GM18519 (cell line): ENCODE results near the gene ASB13.
"Not testable (repeated sequence)": the region's sequence is repeated elsewhere in the genome, so short reads cannot be mapped to it uniquely, and the experiment has no call there.

Experiments
- ATAC-seq: cut with Tn5 transposase; IDR thresholded peaks from one replicate; pipeline ENCODE4 v1.9.1; 2021; ENCODE audit warnings: mild to moderate bottlenecking, moderate library complexity; ENCODE audit not compliant: unreplicated experiment, low FRiP score

Gene ASB13

DNA sequence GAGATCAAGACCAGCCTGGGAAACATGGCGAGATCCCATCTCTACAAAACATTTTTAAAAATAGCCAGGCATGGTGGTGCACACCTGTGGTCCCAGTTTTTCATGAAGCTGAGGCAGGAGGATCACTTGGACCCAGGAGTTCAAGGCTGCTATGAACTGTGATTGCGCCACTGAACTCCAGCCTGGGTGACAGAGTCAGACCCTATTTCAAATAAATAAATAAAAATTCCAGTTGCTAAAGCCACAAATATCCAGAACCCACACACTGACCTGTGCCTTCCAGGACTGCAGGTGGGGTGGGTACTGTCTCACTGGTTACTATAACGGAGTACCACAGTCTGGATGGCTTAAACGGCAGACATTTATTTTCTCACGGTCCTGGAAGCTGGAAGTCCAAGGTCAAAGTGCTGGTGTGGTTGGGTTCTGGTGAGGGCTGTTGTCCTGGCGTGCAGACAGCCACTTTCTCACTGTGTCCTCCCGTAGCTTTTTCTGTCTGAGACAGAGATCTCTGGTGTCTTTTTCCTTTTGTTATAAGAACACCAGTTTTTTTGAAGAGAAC is 38.8 kb downstream of the ASB13 start:
- no peak for ATAC-seq

DNA sequence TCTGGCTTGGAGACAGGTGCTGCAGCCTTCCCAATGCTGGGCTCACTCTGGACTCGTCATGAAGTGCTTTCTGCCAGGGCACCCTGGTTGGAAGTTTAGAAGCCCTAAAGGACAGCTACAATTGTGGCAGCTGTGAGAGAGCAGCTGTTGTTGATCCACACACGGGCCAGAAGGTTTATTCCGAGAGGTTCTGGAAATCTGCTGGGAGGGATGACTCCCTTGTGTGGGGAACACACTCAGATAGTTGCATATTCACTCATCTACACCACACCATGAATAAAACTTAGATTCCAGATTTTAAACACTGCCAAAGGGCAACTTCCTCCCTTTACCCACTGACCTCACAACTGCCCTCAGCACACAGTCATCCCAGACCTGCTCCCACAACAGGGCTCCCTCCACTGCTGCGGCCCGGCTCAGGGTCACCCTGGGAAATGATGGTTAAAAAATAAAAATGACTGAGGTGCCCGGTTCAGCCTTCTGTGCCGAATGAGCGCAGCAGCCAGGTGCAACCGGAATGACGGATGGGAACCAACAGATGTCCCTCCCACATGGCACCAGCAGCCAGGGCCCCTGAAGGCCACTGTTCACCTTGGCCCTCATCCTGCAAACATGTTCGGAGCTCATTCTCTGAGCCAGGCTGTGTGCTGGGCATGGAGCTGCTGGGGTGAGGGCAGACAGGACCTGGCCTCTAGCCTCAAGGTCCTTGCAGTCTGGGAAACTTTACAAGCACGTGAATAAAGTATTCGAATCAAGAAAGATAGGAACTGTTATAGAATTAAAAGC is 40.2 kb downstream of the ASB13 start:
- no peak for ATAC-seq

DNA sequence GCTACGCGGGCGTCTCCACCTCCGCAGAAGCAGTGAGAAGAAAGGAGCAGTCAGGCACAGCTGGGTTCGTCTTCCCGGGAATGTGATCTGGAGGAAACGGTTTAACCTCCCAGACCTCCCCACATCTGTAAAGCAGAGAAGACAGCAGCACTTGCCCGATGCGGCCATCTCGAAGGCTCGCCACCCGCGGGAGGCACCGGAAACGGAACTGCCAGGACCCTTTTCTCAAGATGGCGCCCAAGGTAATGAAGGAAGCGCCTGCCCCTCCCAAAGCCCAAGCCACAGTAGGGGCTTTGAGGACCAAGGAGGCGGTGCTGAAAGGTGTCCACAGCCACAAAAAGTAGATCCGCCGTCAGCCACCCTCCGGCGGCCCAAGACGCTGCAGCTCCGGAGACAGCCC is 41.7 kb downstream of the ASB13 start:
- ATAC-seq = no peak

DNA sequence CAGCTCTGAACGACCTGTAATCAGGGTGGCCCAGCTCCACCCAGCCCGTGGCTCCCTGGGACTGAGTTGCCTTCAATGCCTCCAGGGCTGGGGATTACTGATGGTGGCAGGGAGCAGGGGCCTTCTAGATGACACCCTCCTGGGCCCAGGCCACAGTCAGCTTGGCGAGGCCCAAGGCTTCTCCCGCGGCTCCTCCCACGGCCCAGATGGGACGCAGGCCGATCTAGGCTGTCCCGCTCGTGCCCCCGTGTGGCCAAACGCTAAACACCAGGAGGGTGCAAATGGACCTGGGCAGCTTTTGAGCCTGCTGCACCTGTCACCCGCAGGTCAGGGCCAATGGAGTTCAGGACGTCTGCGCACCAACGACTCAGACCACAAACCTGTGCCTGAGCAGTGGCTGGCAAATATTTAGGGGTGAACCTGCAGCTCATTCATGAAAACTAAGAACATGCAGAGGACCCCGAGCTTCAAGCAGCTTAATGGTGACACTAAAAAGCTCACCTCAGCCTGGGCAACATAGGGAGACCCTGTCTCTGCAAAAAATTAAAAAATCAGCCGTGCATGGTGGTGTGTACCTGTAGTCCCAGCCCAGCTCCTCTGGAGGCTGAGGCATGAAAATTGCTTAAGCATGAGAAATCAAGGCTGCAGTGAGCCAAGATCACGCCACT is 43.2 kb downstream of the ASB13 start:
- ATAC-seq = peak; percentile 72

DNA sequence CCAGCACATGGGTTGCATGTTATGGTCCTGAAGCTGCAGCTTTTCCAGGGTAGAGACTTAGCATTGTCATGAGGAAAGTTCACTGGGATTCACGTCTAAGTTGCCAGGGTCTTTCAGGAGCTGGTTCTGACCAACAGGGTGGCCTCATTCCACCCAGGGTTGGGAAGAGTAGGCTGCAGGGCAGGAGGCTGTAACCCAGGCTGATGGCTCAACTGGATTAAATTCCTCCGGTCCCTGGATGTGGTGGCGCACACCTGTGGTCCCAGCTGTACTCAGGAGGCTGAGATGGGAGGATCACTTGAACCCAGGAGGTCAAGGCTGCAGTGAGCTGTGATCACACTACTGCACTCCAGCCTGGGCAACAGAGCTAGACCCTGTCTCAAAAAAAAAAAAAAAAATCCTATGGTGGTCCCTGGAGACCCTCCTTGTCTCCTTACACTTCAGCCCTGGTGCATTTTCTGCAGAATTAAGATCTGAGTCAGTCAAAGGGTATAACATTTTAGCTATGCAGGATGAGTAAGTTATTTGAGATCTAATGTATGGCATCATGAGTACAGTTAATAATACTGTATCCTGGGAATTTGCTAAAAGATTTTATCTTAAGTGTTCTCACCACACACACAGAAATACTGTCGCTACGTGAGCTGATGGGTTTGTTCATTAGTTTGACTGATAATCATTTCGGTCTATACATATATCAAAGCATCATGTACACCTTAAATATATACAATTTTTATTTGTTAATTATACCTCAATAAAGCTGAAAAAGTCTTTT is 44.0 kb downstream of the ASB13 start:
- ATAC-seq = no peak

DNA sequence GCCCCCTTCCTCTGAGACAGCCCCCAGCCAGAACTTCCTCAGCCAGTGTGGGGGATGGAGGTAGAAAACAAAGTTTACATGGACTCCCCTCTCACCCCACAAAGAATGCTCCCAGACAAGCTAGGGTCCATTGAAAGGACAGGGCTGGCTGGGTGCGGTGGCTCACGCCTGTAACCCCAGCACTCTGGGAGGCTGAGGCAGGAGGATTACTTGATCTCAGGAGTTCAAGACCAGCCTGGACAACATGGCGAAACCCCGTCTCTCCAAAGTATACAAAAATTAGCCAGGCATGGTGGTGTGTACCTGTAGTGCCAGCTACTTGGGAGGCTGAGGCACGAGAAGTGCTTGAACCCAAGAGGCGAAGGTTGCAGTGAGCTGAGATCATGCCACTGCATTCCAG is 45.0 kb downstream of the ASB13 start:
- not testable (repeated sequence) for ATAC-seq

DNA sequence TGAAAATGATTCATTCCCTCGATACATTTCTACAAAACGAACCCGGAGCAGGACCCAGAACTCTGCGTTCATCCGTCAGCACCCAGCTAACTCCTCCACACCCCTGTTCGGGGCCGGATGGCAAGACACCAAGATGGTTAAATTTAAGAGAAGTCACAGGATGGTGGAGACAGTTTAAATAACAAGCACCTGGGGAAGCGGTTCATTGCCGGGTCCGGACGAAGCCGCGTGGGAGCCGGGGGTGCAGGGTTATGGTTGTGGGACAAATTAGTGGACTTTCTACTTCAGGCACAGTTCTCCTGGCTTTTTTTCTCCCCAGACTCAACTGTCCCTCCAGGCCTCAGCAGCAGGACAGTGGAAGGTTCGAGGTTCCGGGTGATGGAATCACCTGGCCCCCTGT is 45.4 kb downstream of the ASB13 start:
- no peak for ATAC-seq

DNA sequence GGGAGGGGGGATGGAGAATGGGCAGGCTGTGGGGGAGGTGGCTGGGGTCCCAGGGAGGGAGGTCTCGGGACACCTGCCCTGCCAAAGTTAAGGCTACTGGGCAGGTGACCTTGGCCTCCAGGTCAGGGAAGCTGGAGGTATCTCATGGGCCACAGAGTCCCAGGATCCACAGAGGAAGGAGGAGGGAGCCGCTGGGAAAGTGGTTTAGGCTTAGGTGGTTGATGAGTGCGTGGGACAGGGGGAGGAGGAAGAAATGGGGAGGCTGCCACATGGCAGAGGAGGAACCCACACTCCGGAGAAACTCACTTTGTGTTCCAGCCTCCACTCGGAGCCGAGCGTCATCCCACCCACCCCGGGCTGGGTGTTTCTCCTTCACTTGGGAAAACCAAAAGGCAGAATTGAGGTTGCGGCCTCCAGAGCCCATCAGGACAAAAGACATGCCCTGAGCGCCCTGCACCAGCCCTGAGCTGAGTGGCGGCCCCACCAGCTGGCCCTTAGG is 46.1 kb downstream of the ASB13 start:
- ATAC-seq = no peak

DNA sequence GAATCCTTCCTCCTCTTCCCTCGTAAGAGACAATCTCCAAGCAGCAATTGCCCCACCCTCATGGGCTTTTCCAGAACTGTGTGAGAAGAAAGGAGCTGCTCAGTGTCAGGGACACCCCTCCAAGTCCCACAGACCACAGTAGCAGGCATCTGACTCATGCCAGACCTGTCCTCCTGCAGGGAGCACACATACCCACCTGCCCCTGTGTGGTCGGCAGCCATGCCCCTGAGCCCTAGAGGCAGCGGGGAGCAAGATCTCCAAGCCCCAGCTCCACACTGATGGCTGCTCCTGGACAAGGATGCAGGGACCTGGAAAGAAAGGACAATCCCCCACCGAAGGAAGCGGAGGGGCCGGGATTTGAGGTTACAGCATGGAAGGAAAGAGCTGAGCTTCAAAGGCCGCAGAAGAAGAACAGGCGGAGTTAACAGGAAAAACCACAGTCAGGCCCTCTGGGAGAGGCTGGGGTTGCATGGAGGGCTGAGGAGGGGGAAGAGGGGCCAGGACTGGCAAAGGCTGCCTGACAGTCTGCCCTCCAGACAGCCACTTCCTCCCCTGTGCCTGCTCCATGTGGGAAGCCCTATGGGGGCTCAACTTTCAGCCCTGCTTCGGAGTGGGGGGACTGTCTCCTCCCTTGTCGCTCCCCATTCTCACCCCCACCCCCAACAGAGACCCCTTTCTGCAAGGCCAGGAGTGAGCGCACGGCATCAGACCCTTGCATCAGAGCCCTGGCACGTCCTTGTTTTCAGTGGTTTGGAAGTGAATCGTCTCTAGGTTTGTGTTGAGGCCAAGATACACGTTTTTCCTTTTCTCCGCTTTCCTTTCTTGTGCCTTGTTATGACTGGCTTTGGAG is 46.8 kb downstream of the ASB13 start:
- no peak for ATAC-seq

DNA sequence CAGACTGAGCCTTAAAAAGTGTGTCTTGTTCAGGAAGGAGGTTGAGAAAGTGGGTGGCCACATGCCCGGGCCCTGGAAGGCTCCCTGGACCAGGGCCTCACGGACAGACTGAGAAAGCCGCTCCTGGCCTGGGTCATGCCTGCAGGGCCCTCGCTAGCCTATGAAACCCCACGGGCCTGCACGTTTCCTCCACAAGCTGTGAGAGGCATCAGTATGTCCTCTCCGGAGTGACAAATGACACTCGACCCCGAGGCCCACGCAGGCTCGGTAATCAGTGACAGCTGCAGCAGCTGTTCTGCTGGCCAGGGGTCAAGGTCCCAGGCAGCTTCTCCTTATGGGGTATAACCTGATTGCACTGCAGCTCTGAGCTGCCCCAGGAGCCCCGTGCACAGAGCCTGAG is 47.6 kb downstream of the ASB13 start:
- ATAC-seq = no peak

DNA sequence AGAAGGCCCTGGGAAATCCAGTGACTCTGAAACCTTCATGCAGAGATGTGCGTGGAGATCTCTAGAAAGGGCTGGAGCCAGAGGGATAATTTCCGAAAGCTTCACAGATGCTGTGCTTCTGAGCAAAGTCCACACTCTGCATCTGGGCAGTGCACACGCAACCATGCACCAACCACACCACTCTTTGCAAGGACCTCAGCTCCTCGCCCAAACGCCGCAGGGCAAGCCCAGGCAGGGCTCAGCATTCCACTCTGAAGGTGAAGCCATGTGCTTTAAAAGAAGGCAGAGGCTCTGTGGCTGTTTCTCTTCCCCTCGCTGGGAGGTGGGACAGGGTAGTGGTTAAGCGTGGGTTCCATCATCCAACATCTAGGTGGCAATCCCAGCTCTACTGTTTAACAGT is 48.4 kb downstream of the ASB13 start:
- ATAC-seq = no peak

DNA sequence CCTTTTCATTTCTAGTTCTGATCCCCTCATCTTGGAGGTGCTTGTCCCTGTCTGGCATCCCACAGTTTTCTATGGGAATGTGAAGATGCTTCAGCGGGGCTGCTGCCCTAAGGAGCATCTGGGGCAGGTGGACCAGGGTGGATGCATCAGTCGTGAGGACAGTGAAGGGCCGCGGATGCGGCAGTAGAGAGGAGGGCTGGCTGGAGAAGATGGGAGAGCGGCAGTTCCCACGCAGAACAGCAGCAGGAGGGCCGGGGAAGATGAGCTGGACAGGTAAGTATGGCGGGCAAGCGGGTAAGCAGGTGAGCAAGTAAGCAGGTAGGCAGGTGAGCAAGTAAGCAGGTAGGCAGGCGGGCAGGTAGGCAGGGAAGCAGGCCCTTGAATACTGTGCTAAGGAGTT is 48.9 kb downstream of the ASB13 start:
- ATAC-seq = no peak

DNA sequence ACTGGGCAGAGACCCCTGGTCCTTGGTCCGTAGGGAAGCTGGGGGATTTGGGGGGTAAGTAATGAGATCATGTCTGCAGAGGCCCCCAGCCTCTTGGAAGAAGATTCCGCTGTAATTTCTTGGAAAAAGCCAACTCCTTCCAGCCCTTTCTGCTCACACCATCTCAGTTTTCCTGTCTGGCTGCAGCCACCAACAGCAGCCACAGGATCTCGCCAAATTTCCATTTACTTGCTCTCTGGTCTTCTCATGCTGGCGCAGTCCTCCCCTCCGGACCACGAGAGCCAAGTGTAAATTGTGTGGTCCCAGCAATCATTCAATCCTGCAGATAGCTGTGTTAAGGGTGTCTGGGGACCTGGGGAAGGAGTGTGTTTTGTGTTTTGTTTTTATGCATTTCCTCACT is 49.6 kb downstream of the ASB13 start:
- ATAC-seq = no peak

DNA sequence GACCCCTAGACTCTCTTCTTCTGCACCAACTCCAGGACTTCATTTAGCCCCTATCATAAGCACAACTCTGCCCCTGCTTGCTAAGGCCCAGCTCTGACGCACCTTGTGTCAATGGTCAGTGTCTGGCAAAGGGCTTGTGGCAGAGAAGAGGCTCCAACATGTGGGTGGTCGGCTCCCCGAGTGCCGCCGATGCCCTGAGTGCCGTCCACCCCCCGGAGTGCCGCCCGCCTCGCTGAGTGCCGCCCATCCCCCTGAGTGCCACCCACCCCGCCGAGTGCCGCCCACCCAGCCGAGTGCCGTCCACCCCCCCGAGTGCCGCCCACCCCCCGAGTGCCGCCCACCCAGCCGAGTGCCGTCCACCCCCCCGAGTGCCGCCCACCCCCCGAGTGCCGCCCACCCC is 50.3 kb downstream of the ASB13 start:
- ATAC-seq = no peak

DNA sequence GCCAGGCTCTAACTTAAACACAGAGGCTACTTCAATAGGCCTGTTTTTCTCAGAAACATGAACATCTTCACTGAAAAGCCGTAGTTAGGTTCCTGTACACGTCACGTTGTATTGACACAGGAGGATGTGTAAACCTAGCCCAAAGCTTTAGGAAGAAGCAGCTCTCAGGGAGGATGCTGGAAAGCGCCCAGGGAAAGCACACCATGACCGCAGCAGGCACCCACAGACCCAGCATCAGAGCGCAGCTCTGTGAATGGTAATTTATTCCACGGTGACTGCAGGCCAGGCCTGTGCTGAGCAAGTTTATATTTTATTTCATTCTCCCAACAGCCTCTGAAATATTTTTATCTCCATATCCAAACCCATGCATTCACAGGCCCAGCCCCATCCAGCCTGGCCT is 51.1 kb downstream of the ASB13 start:
- no peak for ATAC-seq

DNA sequence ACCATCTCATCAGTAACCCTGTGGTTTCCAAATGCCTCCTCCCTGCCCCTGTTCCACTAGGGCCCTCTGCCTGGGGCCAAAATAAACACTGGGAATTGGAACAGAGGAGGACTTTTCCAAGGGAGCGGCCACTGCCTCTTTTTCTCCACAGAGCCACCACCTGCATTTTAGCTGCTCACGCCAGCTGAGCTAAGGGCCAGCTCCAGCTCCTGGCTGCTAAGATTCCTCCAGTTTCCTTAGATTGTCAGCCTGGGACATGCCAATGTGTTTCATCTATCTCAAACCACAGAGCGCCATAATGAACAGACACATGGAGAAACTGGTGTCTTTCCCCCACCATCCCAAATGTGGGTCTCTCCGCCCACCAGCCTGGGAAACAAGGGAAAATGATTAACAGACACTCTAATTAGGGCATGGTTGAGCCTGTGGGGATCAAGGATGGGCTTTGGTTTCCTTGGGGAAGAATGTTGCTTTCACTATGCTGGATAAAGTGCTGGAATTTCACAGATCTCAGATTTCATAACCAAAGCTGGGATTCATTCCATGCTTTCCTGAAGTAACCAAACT is 52.2 kb downstream of the ASB13 start:
- ATAC-seq = no peak

DNA sequence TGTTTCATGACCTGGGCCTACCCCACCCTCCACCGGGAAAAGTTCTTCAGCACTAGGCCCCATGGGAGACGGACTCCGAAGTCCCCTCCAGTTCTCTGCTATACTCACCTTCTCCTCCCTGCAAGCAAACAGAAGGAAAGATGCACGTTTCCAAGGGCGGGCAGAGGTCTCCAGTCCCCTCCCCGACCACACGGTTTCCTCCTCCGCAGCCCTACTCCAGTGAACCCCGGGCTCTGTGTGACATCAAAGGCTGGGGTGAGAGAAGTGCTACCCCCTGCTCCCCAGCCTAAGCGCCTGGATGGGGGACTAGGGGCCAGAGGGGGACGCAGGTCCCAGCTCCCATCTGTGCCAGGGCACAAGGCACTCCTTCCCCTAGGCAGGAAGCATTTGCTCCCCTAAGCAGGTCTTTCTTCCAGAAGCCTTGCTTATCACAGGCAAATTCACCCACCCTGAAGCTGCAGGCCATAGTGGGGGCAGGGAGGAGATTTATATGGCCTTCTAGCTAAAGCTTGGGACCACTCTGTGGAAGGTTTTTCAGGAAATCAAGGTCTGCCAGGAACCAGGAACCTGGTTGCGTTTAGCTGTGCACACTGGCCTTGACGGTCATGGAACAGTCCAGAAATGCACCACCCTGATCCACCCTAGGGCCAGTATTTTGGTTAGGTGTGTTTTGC is 52.8 kb downstream of the ASB13 start:
- ATAC-seq = no peak

DNA sequence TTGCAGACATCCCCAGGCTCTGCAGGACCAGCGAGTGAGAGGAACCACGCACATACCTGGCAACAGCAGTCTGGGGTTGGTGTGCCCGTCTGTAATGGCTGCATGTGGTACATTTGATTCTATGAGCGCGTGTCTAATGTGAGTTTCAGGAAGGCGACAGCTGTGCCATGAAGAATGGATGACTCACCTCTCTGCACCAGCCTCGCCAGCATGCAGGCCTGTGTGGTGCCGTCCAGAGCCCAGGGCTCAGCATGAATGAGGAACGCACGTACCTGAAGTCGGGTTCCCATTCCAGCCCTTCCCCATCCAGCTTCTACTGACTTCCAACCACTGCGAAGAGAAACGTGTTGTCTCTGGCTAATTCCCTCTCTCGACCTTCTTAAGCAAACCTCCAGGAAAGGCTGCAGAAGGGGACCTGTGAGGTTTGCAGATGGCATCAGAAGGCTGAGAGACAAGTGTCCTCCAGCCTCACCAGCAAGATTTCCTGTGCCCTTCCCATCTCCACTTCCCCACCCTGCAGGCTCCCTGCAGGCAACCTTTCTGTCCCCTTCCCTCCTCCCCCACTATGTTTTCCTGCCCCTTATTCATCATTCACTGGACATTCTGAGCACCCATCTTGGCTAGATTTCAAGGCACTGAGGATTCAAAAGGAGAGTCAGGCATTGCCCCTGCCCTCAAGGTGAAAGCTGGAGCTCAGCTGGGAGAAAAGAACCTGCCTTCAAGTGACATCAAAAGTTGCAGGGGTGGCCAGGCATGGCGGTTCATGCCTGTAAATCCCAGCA is 54.3 kb downstream of the ASB13 start:
- ATAC-seq = no peak
